ENCODE results near the gene AHCTF1.

- TF ChIP-seq EP300 (IDR thresholded peaks at IDR 0.05) (no peak), CTCF (IDR thresholded peaks at IDR 0.05) (no peak)
Observed at GRCh38 chr1:246790833-246791232, 140.9 kb downstream of the AHCTF1 start.
